IMR-90 (cell line): ENCODE results near the gene SLC66A1. TPM values are rescaled to one million over a fixed set of nuclear protein-coding genes. Genes with fewer than 3 reads are reported as not detected.
"Not testable (repeated sequence)": the region's sequence is repeated elsewhere in the genome, so short reads cannot be mapped to it uniquely, and the experiment has no call there.

Source experiments
- ATAC-seq: fragments of 200-7000 bp; cut with Tn5 transposase; 2 replicates; pipeline ENCODE4 v1.9.1; 2020; ENCODE audit warnings: low read depth, mild to moderate bottlenecking, moderate library complexity
- BruUV-seq: library from RNA; stranded (reverse); fragments of 400-500 nt; replicated peaks from 2 replicates; lab custom pipeline; 2021; lab: Mats Ljungman, UMichigan
- CTCF ChIA-PET: fragments of 300-600 bp; formaldehyde crosslinking; extraction: SDS; loops from one replicate; lab custom pipeline; 2021; ENCODE audit warnings: antibody characterized with exemption; lab: Yijun Ruan, JAX
- POLR2A ChIA-PET: fragments of 300-600 bp; sonication (Branson Sonifier 250); formaldehyde crosslinking; loops from one replicate; lab custom pipeline; 2022; ENCODE audit warnings: antibody characterized with exemption; ENCODE audit not compliant: unreplicated experiment; lab: Charles Lee
- DNase-seq: peaks from one replicate; pipeline ENCODE4 v3.0.0; 2013
- H2AFZ ChIP-seq: replicated peaks from 2 replicates; pipeline ENCODE3; 2013; ENCODE audit warnings: low read length, mild to moderate bottlenecking; ENCODE audit not compliant: poor library complexity
- H2AK5ac ChIP-seq: 2 replicates; pipeline ENCODE4 v1.6.1; 2013; ENCODE audit warnings: low read depth, low read length, inconsistent platforms
- H2AK9ac ChIP-seq: replicated peaks from 2 replicates; pipeline ENCODE3; 2013; ENCODE audit warnings: mild to moderate bottlenecking, low read depth, low read length, moderate library complexity; ENCODE audit not compliant: poor library complexity
- H2BK120ac ChIP-seq: 2 replicates; pipeline ENCODE4 v1.6.1; 2013; ENCODE audit warnings: low read depth, low read length, inconsistent platforms
- H2BK15ac ChIP-seq: 3 replicates; pipeline ENCODE4 v1.6.1; 2013; ENCODE audit warnings: low read depth, low read length, inconsistent platforms
- H2BK20ac ChIP-seq: 2 replicates; pipeline ENCODE4 v1.6.1; 2013; ENCODE audit warnings: low read depth, mild to moderate bottlenecking, inconsistent platforms, low read length, moderate library complexity
- H2BK5ac ChIP-seq: 2 replicates; pipeline ENCODE4 v1.6.1; 2013; ENCODE audit warnings: mild to moderate bottlenecking, low read depth, low read length, inconsistent platforms; ENCODE audit not compliant: poor library complexity, severe bottlenecking
- H3K14ac ChIP-seq: replicated peaks from 2 replicates; pipeline ENCODE4 v1.6.1; 2013; ENCODE audit warnings: low read depth, low read length, inconsistent platforms
- H3K18ac ChIP-seq: 2 replicates; pipeline ENCODE4 v1.6.1; 2013; ENCODE audit warnings: low read depth, low read length, control low read depth
- H3K23ac ChIP-seq: 2 replicates; pipeline ENCODE4 v1.6.1; 2013; ENCODE audit warnings: low read depth, low read length, inconsistent platforms
- H3K27ac ChIP-seq: 2 replicates; pipeline ENCODE4 v1.5.1; 2013; ENCODE audit warnings: mild to moderate bottlenecking, control low read depth, low read length; ENCODE audit not compliant: insufficient read depth
- H3K27me3 ChIP-seq: 2 replicates; pipeline ENCODE4 v1.6.1; 2013; ENCODE audit warnings: low read length; ENCODE audit not compliant: control insufficient read depth, insufficient read depth
- H3K36me3 ChIP-seq: 2 replicates; pipeline ENCODE4 v1.6.1; 2013; ENCODE audit warnings: low read length, mixed read lengths; ENCODE audit not compliant: control insufficient read depth, insufficient read depth
- H3K4ac ChIP-seq: 2 replicates; pipeline ENCODE4 v1.6.1; 2013; ENCODE audit warnings: low read depth, low read length, inconsistent platforms
- H3K4me1 ChIP-seq: 2 replicates; pipeline ENCODE4 v1.6.1; 2013; ENCODE audit warnings: low read length, mixed read lengths; ENCODE audit not compliant: control insufficient read depth, insufficient read depth
- H3K4me2 ChIP-seq: 2 replicates; pipeline ENCODE4 v1.6.1; 2013; ENCODE audit warnings: low read depth, mild to moderate bottlenecking, control low read depth, low read length, moderate library complexity
- H3K4me3 ChIP-seq: 2 replicates; pipeline ENCODE4 v1.5.1; 2013; ENCODE audit warnings: low read depth, mild to moderate bottlenecking, control low read depth, low read length, moderate library complexity; ENCODE audit not compliant: insufficient read depth
- H3K56ac ChIP-seq: 2 replicates; pipeline ENCODE4 v1.6.1; 2013; ENCODE audit warnings: low read length, inconsistent platforms; ENCODE audit not compliant: insufficient read depth; ENCODE audit errors: extremely low read depth
- H3K79me1 ChIP-seq, 2 experiments: 2 replicates each; pipeline ENCODE4 v1.6.1; 2013; ENCODE audit warnings: low read length in 2 of 2, inconsistent platforms in 1 of 2, low read depth in 1 of 2
- H3K9ac ChIP-seq: 2 replicates; pipeline ENCODE4 v1.6.1; 2013; ENCODE audit warnings: low read depth, low read length, control low read depth
- H3K9me1 ChIP-seq: 2 replicates; pipeline ENCODE4 v1.6.1; 2013; ENCODE audit warnings: low read length, inconsistent platforms; ENCODE audit not compliant: insufficient read depth
- H3K9me3 ChIP-seq: 2 replicates; pipeline ENCODE4 v1.6.1; 2013; ENCODE audit warnings: low read length; ENCODE audit not compliant: control insufficient read depth, insufficient read depth
- H4K20me1 ChIP-seq: 2 replicates; pipeline ENCODE4 v1.6.1; 2013; ENCODE audit warnings: low read length, inconsistent platforms; ENCODE audit not compliant: insufficient read depth
- H4K5ac ChIP-seq: 2 replicates; pipeline ENCODE4 v1.6.1; 2013; ENCODE audit warnings: mild to moderate bottlenecking, low read depth, low read length, control low read depth
- H4K8ac ChIP-seq, 2 experiments: 2 replicates each; pipeline ENCODE4 v1.6.1; 2013; ENCODE audit warnings: low read depth in 2 of 2, low read length in 2 of 2, control low read depth in 1 of 2, inconsistent platforms in 1 of 2
- H4K91ac ChIP-seq: 2 replicates; pipeline ENCODE4 v1.6.1; 2013; ENCODE audit warnings: low read depth, low read length, inconsistent platforms; ENCODE audit not compliant: insufficient read depth
- WGBS, 2 experiments: methylation state at CpG; one replicate each; pipeline versions ENCODE4 v1.1.5 to v1.1.7; 2013; ENCODE audit warnings: missing lambda C conversion rate in 2 of 2; ENCODE audit not compliant: insufficient read length in 1 of 2; ENCODE audit errors: extremely low coverage in 2 of 2; 5-methylcytosine and 5-hydroxymethylcytosine counted together
- dilution Hi-C: fragments of 300-500 bp; cut with HindIII; formaldehyde crosslinking; loops from one replicate; pipeline ENCODE4 v1.14.3; 2018; ENCODE audit warnings: low sequenced_read_pairs; ENCODE audit not compliant: unreplicated experiment
- in situ Hi-C: fragments of 300-500 bp; cut with MboI; formaldehyde crosslinking; loops from 3 replicates; pipeline ENCODE4 v1.14.3; 2019; ENCODE audit warnings: low sequenced_read_pairs, inconsistent platforms, mixed read lengths
- intact Hi-C: fragments of 100-400 bp; cut with micrococcal nuclease; formaldehyde crosslinking; loops from 2 replicates; pipeline ENCODE4 v1.10.0; 2022
- polyA plus RNA-seq, 3 experiments: library from polyadenylated mRNA; depleted of rRNA; stranded (reverse); fragments of >200 nt; gene quantifications; 2 replicates each; pipeline ENCODE4 v1.2.3, GENCODE V29; 2012; ENCODE audit warnings: low replicate concordance in 1 of 3
- total RNA-seq: library from RNA; depleted of rRNA; stranded (reverse); fragments of >200 nt; gene quantifications from 2 replicates; pipeline ENCODE4 v1.2.3, GENCODE V29; 2012

SLC66A1 gene
- total and polyA plus RNA-seq, 2 of the 4 experiments (the other 2 are of a cell fraction), result 6.8 to 18.9 TPM

DNA sequence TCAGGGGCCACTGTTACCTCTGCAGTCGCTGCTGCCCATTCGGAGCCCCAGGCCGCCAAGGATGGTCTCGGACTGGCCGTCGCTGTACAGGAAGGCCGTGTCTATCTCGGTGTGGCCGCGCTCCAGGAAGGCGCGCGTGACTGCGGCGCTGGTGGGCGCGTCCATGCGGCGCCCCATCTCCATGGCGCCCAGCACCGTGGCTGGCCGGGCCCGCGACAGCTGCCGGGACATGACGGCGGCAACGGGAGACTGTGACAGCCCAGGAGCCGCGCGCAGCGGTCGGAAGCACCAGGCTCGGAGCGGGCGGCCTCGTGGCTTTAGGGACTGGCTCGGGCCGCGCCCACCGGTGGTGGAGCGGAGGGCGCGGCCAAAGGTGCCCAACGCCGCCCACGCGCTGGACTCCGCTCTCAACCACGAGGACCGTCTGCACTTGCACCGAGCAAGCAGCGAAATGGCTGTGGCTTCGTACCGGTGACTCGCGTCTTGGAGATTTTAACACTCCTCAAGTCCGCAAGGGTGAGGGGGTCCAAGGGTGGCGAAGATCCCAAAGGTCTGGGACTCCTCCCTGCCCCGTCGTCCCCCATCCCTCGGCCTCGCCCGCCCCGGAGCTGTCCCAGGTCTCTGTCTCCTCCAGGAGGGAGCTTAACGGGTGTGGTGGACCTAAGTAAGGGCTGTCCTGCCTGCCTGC is 38.1 kb upstream of the SLC66A1 start:
- 29% methylated on average over 14 of the region's 66 CpGs; no CpG with 5 or more reads in 1 of the 2 experiments for WGBS, 2 experiments
- H2AFZ ChIP-seq, H2BK15ac ChIP-seq, H4K8ac ChIP-seq, H3K27me3 ChIP-seq, H3K4me1 ChIP-seq, POLR2A ChIA-PET, CTCF ChIA-PET, H4K91ac ChIP-seq, in situ Hi-C loops, H3K9me1 ChIP-seq, DNase-seq, H2AK9ac ChIP-seq, H3K4me2 ChIP-seq, H3K27ac ChIP-seq, H3K56ac ChIP-seq, intact Hi-C loops, H2AK5ac ChIP-seq, H3K23ac ChIP-seq, BruUV-seq, H3K18ac ChIP-seq, H2BK120ac ChIP-seq, H3K4me3 ChIP-seq, H2BK20ac ChIP-seq, H4K5ac ChIP-seq, H2BK5ac ChIP-seq, H3K4ac ChIP-seq, H3K79me1 ChIP-seq, dilution Hi-C loops, H3K9ac ChIP-seq, H3K14ac ChIP-seq, H4K20me1 ChIP-seq, H3K9me3 ChIP-seq, H3K36me3 ChIP-seq: not testable (repeated sequence)
- peak; percentile 37 for ATAC-seq
